GM13976 (cell line): Measurements from ENCODE around the gene ZNF692.

Experiments
- DNase-seq: peaks from one replicate; pipeline ENCODE4 v3.0.0; 2012; ENCODE audit warnings: low spot score
- CTCF ChIP-seq: IDR thresholded peaks from 2 replicates; pipeline ENCODE4 v1.5.1; 2012; ENCODE audit warnings: borderline replicate concordance, mild to moderate bottlenecking; ENCODE audit not compliant: insufficient read depth; ENCODE audit errors: extremely low read depth, missing control alignments, control extremely low read depth
- in situ Hi-C: fragments of 300-500 bp; cut with MboI; formaldehyde crosslinking; loops from one replicate; pipeline ENCODE4 v1.12.0; 2022; ENCODE audit warnings: low sequenced_read_pairs, mixed read lengths, inconsistent platforms; ENCODE audit not compliant: unreplicated experiment

ZNF692 gene

DNA sequence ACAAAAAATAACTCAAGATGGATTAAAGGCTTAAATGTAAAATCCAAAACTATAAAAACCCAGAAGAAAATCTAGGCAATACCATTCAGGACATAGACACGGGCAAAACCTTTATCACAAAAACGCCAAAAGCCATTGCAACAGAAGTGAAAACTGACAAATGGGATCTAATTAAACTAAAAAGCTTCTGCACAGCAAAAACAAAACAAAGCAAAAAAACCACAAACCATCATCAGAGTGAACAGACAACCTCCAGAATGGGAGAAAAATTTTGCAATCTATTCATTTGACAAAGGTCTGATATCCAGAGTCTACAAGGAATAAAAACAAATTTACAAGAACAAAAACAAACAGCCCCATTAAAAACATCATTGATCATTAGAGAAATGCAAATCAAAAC is 42.7 kb upstream of the ZNF692 start:
- no peak for TF ChIP-seq CTCF
- no peak for DNase-seq
- in situ Hi-C loops: no loop called here

DNA sequence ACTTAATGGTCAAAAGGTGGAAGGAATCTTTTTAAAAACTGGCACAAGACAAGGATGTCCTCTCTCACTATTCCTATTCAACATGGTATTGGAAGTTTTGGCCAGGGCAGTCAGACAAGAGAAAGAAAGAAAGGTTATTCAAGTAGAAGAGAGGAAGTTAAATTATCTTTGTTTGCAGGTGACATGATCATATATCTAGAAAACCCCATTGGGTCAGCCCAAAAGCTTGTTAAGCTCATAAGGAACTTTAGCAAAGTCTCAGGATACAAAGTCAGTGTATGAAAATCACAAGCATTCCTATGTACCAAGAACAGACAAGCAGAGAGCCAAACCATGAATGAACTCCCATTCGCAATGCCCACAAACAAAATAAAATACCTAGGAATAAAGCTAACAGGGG is 41.8 kb upstream of the ZNF692 start:
- in situ Hi-C loops: no loop called here
- DNase-seq: no peak
- TF ChIP-seq CTCF: no peak

GRCh38 chr1:248897412-248898337 is 38.8 kb upstream of the ZNF692 start:
- in situ Hi-C loops: no loop called here
- no peak for TF ChIP-seq CTCF
- DNase-seq: no peak

GRCh38 chr1:248894837-248895236 is 36.0 kb upstream of the ZNF692 start:
- TF ChIP-seq CTCF: no peak
- in situ Hi-C loops: no loop called here
- no peak for DNase-seq

- no peak for DNase-seq
- no peak for TF ChIP-seq CTCF
- in situ Hi-C loops: no loop called here
Measured at GRCh38 chr1:248892590-248892989, 33.7 kb upstream of the ZNF692 start.

DNA sequence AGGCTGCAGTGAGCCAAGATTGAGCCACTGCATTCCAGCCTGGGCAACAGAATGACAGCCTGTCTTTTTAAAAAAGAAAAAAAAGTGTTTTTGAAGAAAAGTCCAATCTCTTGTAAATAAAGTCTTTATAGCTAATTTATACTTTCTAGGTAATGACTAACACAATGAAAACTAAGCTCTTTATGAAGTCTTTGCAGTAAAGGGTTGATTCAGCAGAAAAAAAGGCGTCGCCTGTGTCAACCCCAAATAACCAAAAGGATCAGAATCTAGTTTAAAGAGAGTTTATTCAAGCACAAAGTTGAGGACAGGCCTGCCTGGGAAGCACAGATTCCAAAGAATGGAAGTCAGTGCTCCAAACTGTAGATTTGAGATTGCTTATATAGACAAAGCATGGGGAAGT is 32.9 kb upstream of the ZNF692 start:
- in situ Hi-C loops: no loop called here
- TF ChIP-seq CTCF: no peak
- no peak for DNase-seq
